H1 (cell line): ENCODE data around the gene CACNA1E. TPM values are rescaled to one million over a fixed set of nuclear protein-coding genes. Genes with fewer than 3 reads are reported as not detected.

ENCODE experiments used
- CTCF ChIA-PET: fragments of 300-600 bp; sonication (Branson Sonifier 250); formaldehyde crosslinking; loops from one replicate; lab custom pipeline; 2021; ENCODE audit not compliant: partially characterized antibody; lab: Charles Lee
- POLR2A ChIA-PET: fragments of 300-600 bp; sonication (Branson Sonifier 250); formaldehyde crosslinking; loops from one replicate; lab custom pipeline; 2021; ENCODE audit warnings: inconsistent platforms; ENCODE audit not compliant: partially characterized antibody; lab: Charles Lee
- DNase-seq, 2 experiments: peaks; one replicate each; pipeline versions ENCODE4 v3.0.0 to v3.0.0-alpha.2; 2010 to 2022; ENCODE audit warnings: low spot score in 2 of 2, low read depth in 1 of 2, mixed read lengths in 1 of 2
- FAIRE-seq: peaks from 2 replicates; lab custom pipeline; 2011; peaks lifted over from hg19 to GRCh38; lab: Jason Lieb, UNC
- H2AFZ ChIP-seq: 2 replicates; pipeline ENCODE4 v1.8.1; 2012; ENCODE audit warnings: low read length, inconsistent platforms
- H2AK5ac ChIP-seq: 2 replicates; pipeline ENCODE4 v1.6.1; 2013; ENCODE audit warnings: low read depth, low read length
- H2BK120ac ChIP-seq: replicated peaks from 2 replicates; pipeline ENCODE3; 2013; ENCODE audit warnings: low read depth, low read length, inconsistent platforms
- H2BK12ac ChIP-seq: 2 replicates; pipeline ENCODE4 v1.6.1; 2013; ENCODE audit warnings: low read depth, low read length
- H2BK15ac ChIP-seq: 2 replicates; pipeline ENCODE4 v1.6.1; 2013; ENCODE audit warnings: low read length
- H2BK20ac ChIP-seq: 2 replicates; pipeline ENCODE4 v1.6.1; 2013; ENCODE audit warnings: low read length
- H2BK5ac ChIP-seq: 2 replicates; pipeline ENCODE4 v1.6.1; 2013; ENCODE audit warnings: low read depth, low read length
- H3K14ac ChIP-seq: 2 replicates; pipeline ENCODE4 v1.6.1; 2013; ENCODE audit warnings: inconsistent platforms; ENCODE audit not compliant: insufficient read length
- H3K18ac ChIP-seq: 2 replicates; pipeline ENCODE4 v1.6.1; 2013; ENCODE audit warnings: low read length; ENCODE audit errors: extremely low read depth
- H3K23ac ChIP-seq: 2 replicates; pipeline ENCODE4 v1.6.1; 2013; ENCODE audit warnings: inconsistent platforms; ENCODE audit not compliant: insufficient read length
- H3K23me2 ChIP-seq: 2 replicates; pipeline ENCODE4 v1.6.1; 2013; ENCODE audit warnings: low read depth, low read length
- H3K27ac ChIP-seq: 2 replicates; pipeline ENCODE4 v1.6.1; 2011; ENCODE audit warnings: low read depth, low read length, inconsistent platforms
- H3K27me3 ChIP-seq, 4 experiments: replicated peaks in 1 of 4; 1 replicate in 1 of 4; 2 replicates in 3 of 4; pipeline versions ENCODE4 v1.6.1 to v1.8.1; 2011 to 2013; ENCODE audit warnings: low read length in 3 of 4, mild to moderate bottlenecking in 3 of 4, inconsistent platforms in 2 of 4, mixed read lengths in 2 of 4, moderate library complexity in 1 of 4; ENCODE audit not compliant: control insufficient read depth in 3 of 4, insufficient read depth in 3 of 4; ENCODE audit errors: extremely low read depth in 1 of 4
- H3K36me3 ChIP-seq, 4 experiments: 2 replicates each; pipeline versions ENCODE4 v1.6.1 to v1.8.1; 2011 to 2013; ENCODE audit warnings: mild to moderate bottlenecking in 4 of 4, low read length in 3 of 4, moderate library complexity in 2 of 4, control low read depth in 1 of 4, inconsistent platforms in 1 of 4; ENCODE audit not compliant: insufficient read depth in 4 of 4, control insufficient read depth in 2 of 4
- H3K4ac ChIP-seq: replicated peaks from 2 replicates; pipeline ENCODE3; 2013; ENCODE audit warnings: low read length, low read depth, mixed read lengths, inconsistent platforms; ENCODE audit not compliant: insufficient read length
- H3K4me1 ChIP-seq, 4 experiments: replicated peaks in 1 of 4; 1 replicate in 1 of 4; 2 replicates in 3 of 4; pipeline versions ENCODE4 v1.6.1 to v1.8.1; 2011 to 2013; ENCODE audit warnings: low read length in 3 of 4, inconsistent platforms in 2 of 4, mixed read lengths in 1 of 4; ENCODE audit not compliant: insufficient read depth in 4 of 4, control insufficient read depth in 3 of 4
- H3K4me2 ChIP-seq, 2 experiments: 2 replicates each; pipeline versions ENCODE4 v1.6.1 to v1.8.1; 2011 to 2013; ENCODE audit warnings: low read depth in 2 of 2, low read length in 2 of 2, control low read depth in 1 of 2, inconsistent platforms in 1 of 2, mild to moderate bottlenecking in 1 of 2; ENCODE audit not compliant: insufficient read depth in 1 of 2
- H3K4me3 ChIP-seq, 4 experiments: fragments of 200-600, 300-600 bp in 1 of 4; sonication (generic), shearing (Covaris generic), sonication (Bioruptor Twin) in 1 of 4; 2 replicates each; pipeline versions ENCODE4 v1.5.1 to v1.8.1; 2011 to 2016; ENCODE audit warnings: low read length in 4 of 4, low read depth in 3 of 4, control low read depth in 2 of 4, inconsistent platforms in 2 of 4, mild to moderate bottlenecking in 2 of 4, mixed read lengths in 1 of 4, moderate library complexity in 1 of 4; ENCODE audit not compliant: insufficient read depth in 2 of 4; ENCODE audit errors: extremely low read depth in 1 of 4
- H3K56ac ChIP-seq: replicated peaks from 2 replicates; pipeline ENCODE3; 2013; ENCODE audit warnings: low read depth, mild to moderate bottlenecking, mixed read lengths, low read length, inconsistent platforms; ENCODE audit not compliant: insufficient read length
- H3K79me1 ChIP-seq: 2 replicates; pipeline ENCODE4 v1.6.1; 2013; ENCODE audit warnings: low read depth, low read length, control low read depth
- H3K79me2 ChIP-seq, 2 experiments: 2 replicates each; pipeline versions ENCODE4 v1.6.1 to v1.8.1; 2012 to 2013; ENCODE audit warnings: low read length in 2 of 2, mild to moderate bottlenecking in 2 of 2, inconsistent platforms in 1 of 2; ENCODE audit not compliant: insufficient read depth in 2 of 2, control insufficient read depth in 1 of 2
- H3K9ac ChIP-seq, 4 experiments: replicated peaks in 1 of 4; 1 replicate in 1 of 4; 2 replicates in 3 of 4; pipeline versions ENCODE4 v1.6.1 to v1.8.1; 2011 to 2013; ENCODE audit warnings: low read depth in 3 of 4, low read length in 3 of 4, control low read depth in 2 of 4, mild to moderate bottlenecking in 2 of 4, moderate library complexity in 2 of 4, inconsistent platforms in 1 of 4; ENCODE audit errors: extremely low read depth in 1 of 4
- H3K9me3 ChIP-seq, 2 experiments: 2 replicates each; pipeline versions ENCODE4 v1.6.1 to v1.8.1; 2012 to 2013; ENCODE audit warnings: mild to moderate bottlenecking in 2 of 2, moderate library complexity in 2 of 2, control low read depth in 1 of 2, inconsistent platforms in 1 of 2, low read depth in 1 of 2, low read length in 1 of 2, mixed read lengths in 1 of 2; ENCODE audit not compliant: insufficient read depth in 2 of 2
- H4K20me1 ChIP-seq, 2 experiments: replicated peaks in 1 of 2; 2 replicates each; pipeline versions ENCODE3 to v1.8.1; 2011 to 2013; ENCODE audit warnings: inconsistent platforms in 2 of 2, low read length in 2 of 2, mild to moderate bottlenecking in 1 of 2; ENCODE audit not compliant: insufficient read depth in 2 of 2, control insufficient read depth in 1 of 2
- H4K5ac ChIP-seq: 2 replicates; pipeline ENCODE4 v1.6.1; 2013; ENCODE audit warnings: low read length, low read depth, mixed read lengths, inconsistent platforms; ENCODE audit not compliant: insufficient read length
- H4K8ac ChIP-seq: 2 replicates; pipeline ENCODE4 v1.8.0; 2013; ENCODE audit warnings: mild to moderate bottlenecking, moderate library complexity, low read length, inconsistent platforms; ENCODE audit not compliant: insufficient read depth; ENCODE audit errors: extremely low read depth
- H4K91ac ChIP-seq: replicated peaks from 2 replicates; pipeline ENCODE3; 2013; ENCODE audit warnings: low read length, mixed read lengths, inconsistent platforms; ENCODE audit not compliant: insufficient read length
- FOSL1 ChIP-seq: IDR thresholded peaks from 2 replicates; pipeline ENCODE4 v1.6.1; 2011; ENCODE audit warnings: mild to moderate bottlenecking, low read depth, low read length, moderate library complexity; ENCODE audit not compliant: insufficient read depth
- WGBS, 2 experiments: shearing (Covaris generic) in 1 of 2; methylation state at CpG; one replicate each; pipeline versions ENCODE4 v1.1.6 to v1.1.7; 2013 to 2015; ENCODE audit warnings: low lambda C conversion rate in 2 of 2, mixed read lengths in 2 of 2, inconsistent platforms in 1 of 2, low coverage in 1 of 2, missing lambda C conversion rate in 1 of 2; ENCODE audit not compliant: insufficient replicate concordance in 2 of 2, insufficient coverage in 1 of 2, insufficient read length in 1 of 2; ENCODE audit errors: extremely low coverage in 1 of 2, missing lambda C conversion rate in 1 of 2; 5-methylcytosine and 5-hydroxymethylcytosine counted together
- polyA plus RNA-seq, 7 experiments: library from polyadenylated mRNA; depleted of rRNA in 3 of 7; stranded (reverse) in 5 of 7; unstranded in 2 of 7; fragments of >200 nt in 5 of 7; fragments of 200-250 nt in 2 of 7; gene quantifications; 1 replicate in 5 of 7; 2 replicates in 1 of 7; 4 replicates in 1 of 7; pipeline versions ENCODE4 v1.2.1 to v1.2.3, GENCODE V29; 2011 to 2013; ENCODE audit warnings: missing spikeins in 2 of 7, mixed read lengths in 2 of 7
- total RNA-seq: library from RNA; stranded (reverse); fragmentation: NEBNext Ultra II Directional; extraction: Animal tissue kit (Norgen Biotek cat#: 25700); gene quantifications from 2 replicates; pipeline ENCODE4 v1.2.1, GENCODE V29; 2021

CACNA1E gene
- total and polyA plus RNA-seq, 2 of the 8 experiments (the other 6 are each of a cell fraction or from before 2014, with no cell fraction given) = 0.98 to 1.3 TPM

DNA sequence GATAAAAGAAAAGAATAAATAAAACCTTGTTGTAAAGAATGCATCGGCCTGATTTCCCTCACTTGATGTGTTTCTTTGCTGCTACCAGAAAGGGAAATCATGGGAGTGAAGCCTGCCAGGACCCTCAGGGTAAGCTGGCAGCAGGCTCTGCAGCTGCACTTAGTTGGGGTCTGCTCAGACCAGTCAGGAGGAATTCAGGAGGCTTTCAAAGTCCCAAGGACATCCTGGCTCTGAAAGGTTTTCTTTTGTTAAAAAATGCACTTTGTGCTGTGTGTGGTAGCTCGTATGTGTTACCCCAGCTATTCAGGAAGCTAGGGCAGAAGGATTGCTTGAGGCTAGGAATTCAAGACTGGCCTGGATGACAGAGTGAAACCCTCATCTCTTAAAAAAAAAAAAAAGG, 323.4 kb downstream of the CACNA1E start:
- Histone ChIP-seq H3K79me2 (no peaks in the 10 kb centered on the region), H3K27ac (no peak overlapping the region), H3K23ac (no peak overlapping the region), H3K14ac (no peak overlapping the region), H3K23me2 (no peaks in the 10 kb centered on the region), H3K4me1 (peaks cover 0 to 2% (median 0%) of the 10 kb centered on the region in 4 experiments; a peak in 1 of 7 replicates), H4K91ac (no peak overlapping the region), H3K4me2 (no peak overlapping the region), H2AK5ac (no peak overlapping the region), H3K56ac (no peak overlapping the region), H4K8ac (no peak overlapping the region), H2AFZ (no peak overlapping the region), H3K9ac (no peak overlapping the region), H2BK120ac (no peak overlapping the region), H2BK5ac (no peak overlapping the region), H2BK15ac (no peak overlapping the region), H3K18ac (no peak overlapping the region), H2BK20ac (no peak overlapping the region), H3K36me3 (no peaks in the 10 kb centered on the region), H4K20me1 (no peaks in the 10 kb centered on the region), H3K9me3 (no peaks in the 10 kb centered on the region), H2BK12ac (no peak overlapping the region), H4K5ac (no peak overlapping the region), H3K4me3 (no peak overlapping the region), H3K4ac (no peak overlapping the region), H3K27me3 (no peaks in the 10 kb centered on the region), H3K79me1 (no peaks in the 10 kb centered on the region)
- ChIA-PET CTCF (interaction anchor here (1.5 kb wide), 1 partner anchor 130 kb away, joined by 3 read pairs; no protein-coding TSS in a partner anchor), POLR2A (no interaction called here)
- FAIRE-seq (no peak), DNase-seq (no peak)
- TF ChIP-seq FOSL1 = no peak
- WGBS, 2 experiments = 85% methylated on average over 2 of the region's 2 CpGs; no CpG with 5 or more reads in 1 of the 2 experiments
